ENCODE data around the gene AR. TPM values are rescaled to one million over a fixed set of nuclear protein-coding genes. Genes with fewer than 3 reads are reported as not detected.

The AR gene
- total and polyA plus RNA-seq, 9 of the 15 experiments (the other 6 are each of a cell fraction or from before 2014, with no cell fraction given) = 0.01 to 0.04 (median 0.01) TPM; not detected in 6

DNA sequence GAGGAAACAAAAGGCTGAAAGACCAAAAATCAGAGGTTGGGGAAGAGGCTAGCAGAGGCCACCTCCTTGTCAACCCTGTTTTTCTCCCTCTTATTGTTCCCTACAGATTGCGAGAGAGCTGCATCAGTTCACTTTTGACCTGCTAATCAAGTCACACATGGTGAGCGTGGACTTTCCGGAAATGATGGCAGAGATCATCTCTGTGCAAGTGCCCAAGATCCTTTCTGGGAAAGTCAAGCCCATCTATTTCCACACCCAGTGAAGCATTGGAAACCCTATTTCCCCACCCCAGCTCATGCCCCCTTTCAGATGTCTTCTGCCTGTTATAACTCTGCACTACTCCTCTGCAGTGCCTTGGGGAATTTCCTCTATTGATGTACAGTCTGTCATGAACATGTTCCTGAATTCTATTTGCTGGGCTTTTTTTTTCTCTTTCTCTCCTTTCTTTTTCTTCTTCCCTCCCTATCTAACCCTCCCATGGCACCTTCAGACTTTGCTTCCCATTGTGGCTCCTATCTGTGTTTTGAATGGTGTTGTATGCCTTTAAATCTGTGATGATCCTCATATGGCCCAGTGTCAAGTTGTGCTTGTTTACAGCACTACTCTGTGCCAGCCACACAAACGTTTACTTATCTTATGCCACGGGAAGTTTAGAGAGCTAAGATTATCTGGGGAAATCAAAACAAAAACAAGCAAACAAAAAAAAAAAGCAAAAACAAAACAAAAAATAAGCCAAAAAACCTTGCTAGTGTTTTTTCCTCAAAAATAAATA lies 179.9 kb downstream of the AR start (continued):
- TF ChIP-seq LEF1 (IDR thresholded peaks at IDR 0.05) = no peak
- no peak for TF ChIP-seq ARID1B (IDR thresholded peaks at IDR 0.05)
- TF ChIP-seq PRMT5 (CRISPR knock-in tag; IDR thresholded peaks at IDR 0.05) = no peak
- TF ChIP-seq NR3C1 (CRISPR knock-in tag; IDR thresholded peaks at IDR 0.05) = no peak
- TF ChIP-seq, protein P1, sequence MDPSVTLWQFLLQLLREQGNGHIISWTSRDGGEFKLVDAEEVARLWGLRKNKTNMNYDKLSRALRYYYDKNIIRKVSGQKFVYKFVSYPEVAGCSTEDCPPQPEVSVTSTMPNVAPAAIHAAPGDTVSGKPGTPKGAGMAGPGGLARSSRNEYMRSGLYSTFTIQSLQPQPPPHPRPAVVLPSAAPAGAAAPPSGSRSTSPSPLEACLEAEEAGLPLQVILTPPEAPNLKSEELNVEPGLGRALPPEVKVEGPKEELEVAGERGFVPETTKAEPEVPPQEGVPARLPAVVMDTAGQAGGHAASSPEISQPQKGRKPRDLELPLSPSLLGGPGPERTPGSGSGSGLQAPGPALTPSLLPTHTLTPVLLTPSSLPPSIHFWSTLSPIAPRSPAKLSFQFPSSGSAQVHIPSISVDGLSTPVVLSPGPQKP (CRISPR knock-in tag; IDR thresholded peaks at IDR 0.05) = no peak

- H3K4me3 ChIP-seq = no peak overlapping the region
- FAIRE-seq (no peak), ATAC-seq (no peak), DNase-seq (ENCODE audit: extremely low read depth in 1 of 4, low spot score in 3 of 4) (no peak)
- 5% methylated on average over 5 of the region's 5 CpGs for WGBS (ENCODE audit: insufficient coverage, low coverage, missing lambda C conversion rate)
- intact Hi-C loops (cut with micrococcal nuclease) (no loop called here), in situ Hi-C loops (cut with MboI) (no loop called here)
- no peaks in the 10 kb centered on the region for H3K9me3 ChIP-seq (replicated peaks; ENCODE audit: control insufficient read depth, insufficient read depth, low read depth, low read length)
- H3K9me1 ChIP-seq (ENCODE audit: control insufficient read depth, insufficient read depth, low read length) = no peaks in the 10 kb centered on the region
- peak in 1 of 3 experiments; percentile 10; a peak in 1 of 6 replicates for TF ChIP-seq CTCF (IDR thresholded peaks at IDR 0.05 in 2 of 3, conservative IDR thresholded peaks at IDR 0.05 in 1 of 3; ENCODE audit: insufficient read depth in 2 of 3, low read depth in 1 of 3, low read length in 3 of 3)
- no peak for TF ChIP-seq TEAD2 (tag; IDR thresholded peaks at IDR 0.05)
- H3K36me3 ChIP-seq (ENCODE audit: control insufficient read depth, insufficient read depth, low read length) = no peaks in the 10 kb centered on the region
- H2AFZ ChIP-seq (ENCODE audit: low read depth, low read length) = no peak overlapping the region
- H3K27ac ChIP-seq (ENCODE audit: extremely low read depth, low read depth, low read length) = no peak overlapping the region
- CTCF ChIA-PET (ENCODE audit: low intra/inter-chr PET ratio) = no interaction called here
- no peaks in the 10 kb centered on the region for H3K4me1 ChIP-seq (replicated peaks in 1 of 2; ENCODE audit: control insufficient read depth in 2 of 2, insufficient read depth in 2 of 2, low read length in 2 of 2)
- no peak overlapping the region for H3K9ac ChIP-seq (ENCODE audit: insufficient read depth in 1 of 2, low read depth in 2 of 2, low read length in 2 of 2)
- no peaks in the 10 kb centered on the region for H4K20me1 ChIP-seq (replicated peaks; ENCODE audit: control insufficient read depth, insufficient read depth, low read length)
- H3K4me2 ChIP-seq (ENCODE audit: insufficient read depth, low read length) = no peak overlapping the region
- H3K27me3 ChIP-seq (ENCODE audit: control insufficient read depth in 2 of 2, insufficient read depth in 2 of 2, low read length in 2 of 2) = no peaks in the 10 kb centered on the region
- no TSS peak for BruUV-seq (replicated peaks)
- no peaks in the 10 kb centered on the region for H3K79me2 ChIP-seq (ENCODE audit: control insufficient read depth, insufficient read depth, low read length)
- POLR2A ChIA-PET = no interaction called here
Measured at GRCh38 chrX:67724359-67725110, 180.7 kb downstream of the AR start.

Data from K562 (cell line).